ENCODE data around the gene SKP1. TPM values are rescaled to one million over a fixed set of nuclear protein-coding genes. Genes with fewer than 3 reads are reported as not detected.

The SKP1 gene
- total RNA-seq, 2 donors from 2014 or later: 287 to 360 TPM

DNA sequence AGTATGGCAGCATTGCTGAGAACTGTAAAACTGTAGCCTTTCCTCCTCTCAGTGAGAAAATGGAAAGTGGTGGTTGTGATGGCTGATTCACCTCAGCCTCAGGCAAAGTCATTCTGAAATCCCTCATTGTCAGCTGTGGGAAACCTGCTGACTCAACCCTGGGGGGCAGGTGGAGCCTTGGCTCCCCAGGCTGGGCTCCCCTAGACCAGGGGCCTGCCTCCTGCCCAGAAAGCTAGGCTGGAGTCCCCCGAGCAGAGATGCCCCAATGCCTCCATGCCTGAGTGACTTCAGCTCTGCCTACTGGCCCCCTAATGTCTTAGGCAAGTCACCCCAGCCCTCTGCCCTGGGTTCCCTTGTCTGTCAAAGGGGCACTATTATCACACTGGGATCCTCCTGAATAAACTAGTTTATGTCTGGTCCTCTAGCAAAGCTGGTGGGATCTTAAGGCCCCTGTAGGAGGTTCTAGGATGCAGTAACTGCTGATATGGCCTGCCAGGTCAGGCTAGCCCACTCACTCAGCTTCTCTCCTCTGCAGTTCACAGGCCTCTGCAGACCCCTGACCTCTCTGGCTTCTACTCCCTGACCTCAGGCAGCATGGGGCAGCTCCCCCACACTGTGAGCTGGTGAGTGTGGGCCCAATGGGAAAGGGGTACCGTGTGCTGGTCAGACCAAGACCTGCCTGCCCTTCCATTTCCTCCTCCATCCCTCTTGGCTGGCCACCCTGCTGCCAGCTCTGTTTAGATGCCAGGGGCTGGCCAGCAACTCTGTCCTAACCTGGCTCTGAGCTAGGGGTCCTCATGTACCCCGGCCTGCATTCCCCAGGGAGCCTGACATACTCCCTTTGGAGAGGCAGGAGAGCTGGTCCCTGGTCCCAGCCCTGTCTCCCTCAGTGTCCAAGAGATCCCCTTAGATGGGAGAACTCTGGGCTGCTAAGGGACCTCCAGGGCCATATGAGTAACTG is 38.1 kb downstream of the SKP1 start:
- Histone ChIP-seq H3K27me3 (no peaks in the 10 kb centered on the region), H3K4me3 (no peak overlapping the region), H3K4me1 (peaks cover 0 to 7% of the 10 kb centered on the region in 2 donors), H3K36me3 (peaks cover 44% of the 10 kb centered on the region), H3K9me3 (no peaks in the 10 kb centered on the region), H3K27ac (no peak overlapping the region)
- DNase-seq (ENCODE audit: low spot score): peak; percentile 43
- TF ChIP-seq, protein P1, sequence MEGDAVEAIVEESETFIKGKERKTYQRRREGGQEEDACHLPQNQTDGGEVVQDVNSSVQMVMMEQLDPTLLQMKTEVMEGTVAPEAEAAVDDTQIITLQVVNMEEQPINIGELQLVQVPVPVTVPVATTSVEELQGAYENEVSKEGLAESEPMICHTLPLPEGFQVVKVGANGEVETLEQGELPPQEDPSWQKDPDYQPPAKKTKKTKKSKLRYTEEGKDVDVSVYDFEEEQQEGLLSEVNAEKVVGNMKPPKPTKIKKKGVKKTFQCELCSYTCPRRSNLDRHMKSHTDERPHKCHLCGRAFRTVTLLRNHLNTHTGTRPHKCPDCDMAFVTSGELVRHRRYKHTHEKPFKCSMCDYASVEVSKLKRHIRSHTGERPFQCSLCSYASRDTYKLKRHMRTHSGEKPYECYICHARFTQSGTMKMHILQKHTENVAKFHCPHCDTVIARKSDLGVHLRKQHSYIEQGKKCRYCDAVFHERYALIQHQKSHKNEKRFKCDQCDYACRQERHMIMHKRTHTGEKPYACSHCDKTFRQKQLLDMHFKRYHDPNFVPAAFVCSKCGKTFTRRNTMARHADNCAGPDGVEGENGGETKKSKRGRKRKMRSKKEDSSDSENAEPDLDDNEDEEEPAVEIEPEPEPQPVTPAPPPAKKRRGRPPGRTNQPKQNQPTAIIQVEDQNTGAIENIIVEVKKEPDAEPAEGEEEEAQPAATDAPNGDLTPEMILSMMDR (IDR thresholded peaks at IDR 0.05): no peak

DNA sequence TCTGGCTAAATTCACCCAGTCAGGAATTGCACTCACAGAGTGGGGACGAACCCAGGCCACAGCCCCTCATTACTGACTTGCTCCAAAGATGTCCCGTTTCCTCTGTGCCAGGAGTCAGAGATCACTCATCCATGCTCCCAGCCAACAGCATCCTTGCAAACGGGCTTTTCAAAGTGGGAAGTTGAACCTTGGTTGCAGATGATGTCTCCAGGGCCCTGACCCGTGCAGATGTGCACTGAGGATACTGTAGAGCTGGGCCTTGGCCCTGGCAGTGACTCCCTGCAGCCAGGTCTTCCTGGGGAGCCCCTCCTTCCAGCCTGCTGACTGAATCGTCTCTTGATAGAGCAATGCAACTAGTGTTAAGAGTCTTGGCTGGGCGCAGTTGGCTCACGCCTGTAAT is 40.0 kb downstream of the SKP1 start:
- peaks cover 0 to 7% of the 10 kb centered on the region in 2 donors for H3K4me1 ChIP-seq
- H3K9me3 ChIP-seq: no peaks in the 10 kb centered on the region
- H3K27ac ChIP-seq: no peak overlapping the region
- TF ChIP-seq, protein P1 (IDR thresholded peaks at IDR 0.05): no peak
- peak; percentile 50 for DNase-seq (ENCODE audit: low spot score)
- no peaks in the 10 kb centered on the region for H3K27me3 ChIP-seq
- H3K4me3 ChIP-seq: no peak overlapping the region
- peaks cover 28% of the 10 kb centered on the region for H3K36me3 ChIP-seq

DNA sequence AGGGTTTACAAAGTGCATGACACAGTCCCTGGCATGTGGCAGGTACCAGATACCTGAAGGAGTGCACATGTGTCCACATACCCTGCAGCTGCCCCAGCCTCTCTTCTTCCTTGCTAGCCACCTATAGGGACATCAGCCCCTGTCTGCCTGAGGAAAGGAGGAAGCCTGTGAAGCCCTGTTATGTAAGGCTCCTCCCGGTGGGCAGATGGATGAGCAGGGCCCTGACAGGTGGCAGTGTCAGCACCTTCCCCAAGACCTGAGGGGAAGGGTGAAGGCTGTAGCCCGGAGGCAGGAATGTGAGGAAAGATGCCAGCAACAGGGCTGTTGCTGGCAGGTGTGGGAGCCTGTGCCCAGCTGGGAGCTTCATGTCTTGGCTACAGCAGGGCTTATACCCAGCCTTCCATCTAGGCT is 40.5 kb downstream of the SKP1 start:
- H3K4me1 ChIP-seq: peaks cover 0 to 7% of the 10 kb centered on the region in 2 donors
- peaks cover 22% of the 10 kb centered on the region for H3K36me3 ChIP-seq
- no peak overlapping the region for H3K4me3 ChIP-seq
- H3K9me3 ChIP-seq: no peaks in the 10 kb centered on the region
- no peak overlapping the region for H3K27ac ChIP-seq
- peak; percentile 30 for DNase-seq (ENCODE audit: low spot score)
- TF ChIP-seq, protein P1 (IDR thresholded peaks at IDR 0.05): no peak
- H3K27me3 ChIP-seq: no peaks in the 10 kb centered on the region

DNA sequence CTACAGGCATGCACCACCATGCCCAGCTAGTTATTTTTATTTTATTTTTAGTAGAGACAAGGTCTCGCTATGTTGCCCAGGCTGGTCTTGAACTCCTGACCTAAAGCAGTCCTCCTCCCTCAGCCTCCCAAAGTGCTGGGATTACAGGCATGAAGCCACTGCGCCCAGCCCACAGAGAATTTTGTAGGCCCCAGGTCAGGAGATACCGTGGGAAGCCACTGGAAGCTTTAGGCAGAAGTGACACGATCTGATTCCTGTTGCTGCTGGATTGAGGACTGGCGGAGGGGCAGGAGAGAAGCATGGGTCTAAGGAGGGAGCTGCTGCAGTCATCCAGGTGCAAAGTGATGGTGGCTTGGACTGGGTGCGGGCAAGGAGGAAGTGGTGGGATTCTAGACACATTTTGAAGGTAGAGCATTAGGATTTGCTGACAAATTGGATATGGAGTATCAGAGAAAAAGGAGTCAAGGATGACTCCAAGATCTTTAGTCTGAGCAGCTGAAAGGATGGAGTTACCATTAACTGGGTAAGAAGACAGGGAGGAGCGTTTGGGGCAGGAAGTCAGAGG is 41.6 kb downstream of the SKP1 start:
- no peaks in the 10 kb centered on the region for H3K4me1 ChIP-seq
- no peak for DNase-seq (ENCODE audit: low spot score)

DNA sequence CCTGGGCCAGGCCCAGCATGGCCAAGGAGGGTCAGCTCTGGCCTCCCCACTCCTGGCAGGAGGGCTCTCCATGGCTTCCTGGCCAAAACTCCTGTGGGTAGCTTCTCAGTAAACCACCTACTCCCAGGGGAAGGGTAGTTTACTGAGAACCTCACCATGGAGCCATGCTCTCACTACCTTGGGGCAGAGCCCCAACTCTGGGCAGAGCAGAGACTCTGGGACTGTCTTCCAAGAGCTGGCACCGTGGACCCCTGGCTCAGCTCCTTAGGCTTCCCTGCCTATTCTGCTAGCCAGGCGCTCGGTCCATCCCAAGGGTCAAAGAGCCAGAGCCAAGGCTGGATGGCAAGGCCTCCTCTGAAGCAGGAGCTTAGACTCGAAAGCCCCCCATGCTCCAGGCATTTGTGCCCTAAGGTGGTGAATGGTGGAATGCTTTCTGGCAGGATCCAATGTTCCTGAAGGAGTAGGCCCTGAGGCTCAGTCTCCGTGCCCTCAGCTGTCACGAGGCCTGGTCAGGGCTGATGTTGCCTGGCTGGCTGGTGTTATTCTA is 42.7 kb downstream of the SKP1 start:
- Histone ChIP-seq H3K27ac (no peak overlapping the region), H3K4me3 (no peak overlapping the region), H3K27me3 (no peaks in the 10 kb centered on the region), H3K36me3 (peaks cover 17% of the 10 kb centered on the region), H3K9me3 (no peaks in the 10 kb centered on the region), H3K4me1 (no peaks in the 10 kb centered on the region)
- no peak for DNase-seq (ENCODE audit: low spot score)
- TF ChIP-seq, protein P1 (IDR thresholded peaks at IDR 0.05): no peak

More for the DNA sequence above, 41.6 kb downstream of the SKP1 start:
- TF ChIP-seq, protein P1 (IDR thresholded peaks at IDR 0.05): no peak
- no peak overlapping the region for H3K4me3 ChIP-seq
- H3K27ac ChIP-seq: no peak overlapping the region
- H3K36me3 ChIP-seq: peaks cover 17% of the 10 kb centered on the region
- no peaks in the 10 kb centered on the region for H3K27me3 ChIP-seq
- no peaks in the 10 kb centered on the region for H3K9me3 ChIP-seq
